HG03575 (cell line): ENCODE data around the gene VAV2.

ENCODE experiments used
- ATAC-seq: cut with Tn5 transposase; IDR thresholded peaks from one replicate; pipeline ENCODE4 v1.9.1; 2021; ENCODE audit not compliant: unreplicated experiment, insufficient number of reproducible peaks, low FRiP score; ENCODE audit errors: extremely low read depth

The VAV2 gene

GRCh38 chr9:134029248-134030226, 37.4 kb upstream of the VAV2 start:
- ATAC-seq = no peak

GRCh38 chr9:134028575-134029247, 36.6 kb upstream of the VAV2 start:
- no peak for ATAC-seq

- no peak for ATAC-seq
These were observed 36.0 kb upstream of the VAV2 start for GRCh38 chr9:134028076-134028475.

- no peak for ATAC-seq
These were observed 35.4 kb upstream of the VAV2 start for GRCh38 chr9:134027561-134027960.

GRCh38 chr9:134026981-134027380, 34.9 kb upstream of the VAV2 start:
- no peak for ATAC-seq

GRCh38 chr9:134026581-134026980, 34.5 kb upstream of the VAV2 start:
- no peak for ATAC-seq

- no peak for ATAC-seq
These were observed 33.8 kb upstream of the VAV2 start for GRCh38 chr9:134025606-134026541.

- ATAC-seq = no peak
These were observed 32.9 kb upstream of the VAV2 start, which contains the start of gene BRD3OS for GRCh38 chr9:134024828-134025605. TSS of gene BRD3OS (plus strand) at chr9:134025481. CDS start at chr9:134026748, 1,267 bp downstream.

- ATAC-seq = no peak
These were observed 32.2 kb upstream of the VAV2 start for GRCh38 chr9:134024214-134024792.

GRCh38 chr9:134014946-134015345, 22.8 kb upstream of the VAV2 start:
- ATAC-seq = no peak

- ATAC-seq = no peak
These were observed 19.3 kb upstream of the VAV2 start for GRCh38 chr9:134011401-134011800.

- ATAC-seq = no peak
These were observed 18.4 kb upstream of the VAV2 start for GRCh38 chr9:134010310-134011173.

- no peak for ATAC-seq
These were observed 15.4 kb upstream of the VAV2 start for GRCh38 chr9:134007571-134007970.

GRCh38 chr9:134007150-134007549, 15.0 kb upstream of the VAV2 start:
- ATAC-seq = no peak

- no peak for ATAC-seq
These were observed 13.3 kb upstream of the VAV2 start for GRCh38 chr9:134005381-134005780.

- no peak for ATAC-seq
These were observed 12.8 kb upstream of the VAV2 start for GRCh38 chr9:134004881-134005280.
